K562 (cell line): ENCODE measurements around the gene AP3B1. TPM values are rescaled to one million over a fixed set of nuclear protein-coding genes. Genes with fewer than 3 reads are reported as not detected.

ENCODE experiments used
- ATAC-seq: fragments of 200-7000 bp; cut with Tn5 transposase; 3 replicates; pipeline ENCODE4 v1.9.1; 2020; ENCODE audit warnings: moderate library complexity
- BruUV-seq: library from RNA; stranded (reverse); fragments of 400-500 nt; replicated peaks from 2 replicates; lab custom pipeline; 2021; lab: Mats Ljungman, UMichigan
- CTCF ChIA-PET: fragments of 300-600 bp; formaldehyde crosslinking; extraction: SDS; loops from one replicate; lab custom pipeline; 2021; ENCODE audit warnings: low intra/inter-chr PET ratio; lab: Yijun Ruan, JAX
- POLR2A ChIA-PET: fragments of 300-600, 350-650 bp; sonication (Branson Sonifier 250); formaldehyde crosslinking; extraction: SDS; loops from one replicate; lab custom pipeline; 2021; ENCODE audit warnings: antibody characterized with exemption, inconsistent platforms; lab: Yijun Ruan, JAX
- DNase-seq, 4 experiments: peaks; one replicate each; pipeline versions ENCODE4 v3.0.0 to v3.0.0-alpha.2; 2011 to 2018; ENCODE audit warnings: low spot score in 3 of 4, mixed read lengths in 3 of 4; ENCODE audit errors: extremely low read depth in 1 of 4
- FAIRE-seq: peaks from 2 replicates; lab custom pipeline; 2011; peaks lifted over from hg19 to GRCh38; lab: Jason Lieb, UNC
- H2AFZ ChIP-seq: 2 replicates; pipeline ENCODE4 v1.6.0; 2011; ENCODE audit warnings: low read depth, low read length, control low read depth, inconsistent platforms
- H3K27ac ChIP-seq: fragments of 200-600 bp; 3 replicates; pipeline ENCODE4 v1.8.0; 2011; ENCODE audit warnings: low read depth, mild to moderate bottlenecking, control low read depth, inconsistent platforms, low read length, moderate library complexity, mixed read lengths; ENCODE audit errors: extremely low read depth
- H3K27me3 ChIP-seq, 2 experiments: fragments of 300-600 bp in 1 of 2; 2 replicates in 1 of 2; 3 replicates in 1 of 2; pipeline versions ENCODE4 v1.6.0 to v1.8.0; 2011; ENCODE audit warnings: inconsistent platforms in 2 of 2, low read length in 2 of 2, mild to moderate bottlenecking in 1 of 2, mixed read lengths in 1 of 2, moderate library complexity in 1 of 2; ENCODE audit not compliant: control insufficient read depth in 2 of 2, insufficient read depth in 2 of 2
- H3K36me3 ChIP-seq: fragments of 300-600 bp; 3 replicates; pipeline ENCODE4 v1.8.0; 2011; ENCODE audit warnings: mild to moderate bottlenecking, low read length, inconsistent platforms; ENCODE audit not compliant: control insufficient read depth, insufficient read depth
- H3K4me1 ChIP-seq, 2 experiments: fragments of 200-600 bp in 1 of 2; replicated peaks in 1 of 2; 2 replicates in 1 of 2; 3 replicates in 1 of 2; pipeline versions ENCODE4 v1.5.1 to v1.8.0; 2011; ENCODE audit warnings: inconsistent platforms in 2 of 2, low read length in 2 of 2, mild to moderate bottlenecking in 1 of 2, mixed read lengths in 1 of 2, moderate library complexity in 1 of 2; ENCODE audit not compliant: control insufficient read depth in 2 of 2, insufficient read depth in 2 of 2
- H3K4me2 ChIP-seq: 2 replicates; pipeline ENCODE4 v1.6.1; 2011; ENCODE audit warnings: low read length, control low read depth, inconsistent platforms, mixed read lengths; ENCODE audit not compliant: insufficient read depth
- H3K4me3 ChIP-seq: fragments of 200-600 bp; sonication (generic), shearing (Covaris generic); 2 replicates; pipeline ENCODE4 v1.5.1; 2016; ENCODE audit warnings: control low read depth, inconsistent platforms
- H3K79me2 ChIP-seq: fragments of 200-600 bp; 3 replicates; pipeline ENCODE4 v1.8.0; 2011; ENCODE audit warnings: low read length, inconsistent platforms; ENCODE audit not compliant: control insufficient read depth, insufficient read depth
- H3K9ac ChIP-seq, 2 experiments: 2 replicates each; pipeline versions ENCODE4 v1.6.0 to v1.6.1; 2011; ENCODE audit warnings: low read depth in 2 of 2, low read length in 2 of 2, control low read depth in 1 of 2, inconsistent platforms in 1 of 2, mild to moderate bottlenecking in 1 of 2, mixed read lengths in 1 of 2; ENCODE audit not compliant: insufficient read depth in 1 of 2
- H3K9me1 ChIP-seq: one replicate; pipeline ENCODE4 v1.6.0; 2011; ENCODE audit warnings: inconsistent platforms, mild to moderate bottlenecking, low read length, moderate library complexity; ENCODE audit not compliant: control insufficient read depth, insufficient read depth
- H3K9me3 ChIP-seq: replicated peaks from 2 replicates; pipeline ENCODE4 v1.5.1; 2011; ENCODE audit warnings: low read depth, low read length, inconsistent platforms; ENCODE audit not compliant: control insufficient read depth, insufficient read depth
- H4K20me1 ChIP-seq: replicated peaks from 2 replicates; pipeline ENCODE4 v1.6.1; 2011; ENCODE audit warnings: low read length, inconsistent platforms, mixed read lengths; ENCODE audit not compliant: control insufficient read depth, insufficient read depth
- HMG20B ChIP-seq: fragments of 250-450 bp; sonication (Bioruptor Pico); IDR thresholded peaks from 2 replicates; pipeline ENCODE4 v1.5.0; 2021; ENCODE audit warnings: mild to moderate bottlenecking
- NFRKB ChIP-seq: fragments of 450-650 bp; IDR thresholded peaks from 2 replicates; pipeline ENCODE4 v1.6.1; 2016; ENCODE audit warnings: low read depth
- POLR3G ChIP-seq: IDR thresholded peaks from 2 replicates; pipeline ENCODE4 v1.6.1; 2011; ENCODE audit not compliant: insufficient read length, insufficient replicate concordance; ENCODE audit errors: extremely low read depth
- RBM17 ChIP-seq: fragments of 200-400 bp; formaldehyde crosslinking; IDR thresholded peaks from 2 replicates; pipeline ENCODE4 v1.6.1; 2017; ENCODE audit warnings: low read depth, mild to moderate bottlenecking, low read length, borderline replicate concordance
- RFX5 ChIP-seq: IDR thresholded peaks from 2 replicates; pipeline ENCODE4 v1.6.1; 2011; ENCODE audit warnings: low read depth, mild to moderate bottlenecking, improper control_type of control experiment, low read length
- SAFB2 ChIP-seq: fragments of 200-400 bp; formaldehyde crosslinking; IDR thresholded peaks from 2 replicates; pipeline ENCODE4 v1.6.1; 2018; ENCODE audit warnings: borderline replicate concordance, low read length, low read depth, moderate library complexity; ENCODE audit not compliant: severe bottlenecking
- SIRT6 ChIP-seq: IDR thresholded peaks from one replicate; pipeline ENCODE4 v1.6.1; 2012; ENCODE audit warnings: low read depth, mild to moderate bottlenecking, control low read depth, inconsistent platforms, low read length, moderate library complexity
- SIX5 ChIP-seq, 2 experiments: IDR thresholded peaks; 2 replicates each; pipeline ENCODE4 v1.6.1; 2011; ENCODE audit warnings: low read length in 2 of 2, borderline replicate concordance in 1 of 2, low read depth in 1 of 2, mild to moderate bottlenecking in 1 of 2, moderate library complexity in 1 of 2; ENCODE audit not compliant: insufficient read depth in 1 of 2
- SMAD3 ChIP-seq: fragments of 450-650 bp; formaldehyde crosslinking; conservative IDR thresholded peaks from 2 replicates; pipeline ENCODE4 v1.4.0; 2020; ENCODE audit warnings: mild to moderate bottlenecking
- STAG1 ChIP-seq: sonication (generic); formaldehyde crosslinking; IDR thresholded peaks from 2 replicates; pipeline ENCODE4 v1.5.0; 2020; ENCODE audit warnings: missing genetic modification reagents, borderline replicate concordance
- YY1 ChIP-seq, 3 experiments: IDR thresholded peaks; 2 replicates each; pipeline ENCODE4 v1.6.1; 2011; ENCODE audit warnings: low read length in 2 of 3, mild to moderate bottlenecking in 2 of 3, moderate library complexity in 2 of 3, borderline replicate concordance in 1 of 3, control low read depth in 1 of 3, low read depth in 1 of 3; ENCODE audit not compliant: insufficient read depth in 3 of 3, insufficient replicate concordance in 2 of 3, control insufficient read depth in 1 of 3, insufficient read length in 1 of 3; ENCODE audit errors: extremely low read depth in 1 of 3
- WGBS: fragments of 100-300 bp; shearing (Covaris generic); methylation state at CpG from one replicate; pipeline ENCODE4 v1.1.6; 2016; ENCODE audit warnings: low coverage, mixed read lengths; ENCODE audit not compliant: insufficient coverage; ENCODE audit errors: missing lambda C conversion rate; 5-methylcytosine and 5-hydroxymethylcytosine counted together
- in situ Hi-C: fragments of 300-500 bp; cut with MboI; formaldehyde crosslinking; loops from 4 replicates; pipeline ENCODE4 v1.15.0; 2018; ENCODE audit warnings: inconsistent platforms, mixed read lengths
- intact Hi-C: fragments of 100-400 bp; cut with micrococcal nuclease; formaldehyde crosslinking; loops from 2 replicates; pipeline ENCODE4 v1.14.2; 2022
- polyA plus RNA-seq, 8 experiments: library from polyadenylated mRNA; depleted of rRNA in 4 of 8; stranded (reverse) in 5 of 8; unstranded in 3 of 8; fragments of >200 nt; fragmentation: Nextera tagmentation in 2 of 8; fragmentation: Illumina TruSeq in 1 of 8; extraction: Ambion mirVana in 2 of 8; extraction: Trizol in 1 of 8; gene quantifications; 2 replicates each; pipeline versions ENCODE4 v1.2.1 to v1.2.3, GENCODE V29; 2011 to 2014; ENCODE audit warnings: inconsistent platforms in 1 of 8, missing spikeins in 1 of 8
- total RNA-seq, 7 experiments: library from RNA; depleted of rRNA in 6 of 7; stranded (reverse); fragments of >200 nt in 6 of 7; fragmentation: Illumina TruSeq in 2 of 7; extraction: Trizol in 2 of 7; gene quantifications; 2 replicates each; pipeline versions ENCODE4 v1.2.1 to v1.2.3, GENCODE V29; 2011 to 2021; ENCODE audit warnings: low replicate concordance in 1 of 7
- TF ChIP-seq, protein P1 (sequence below), 2 experiments: IDR thresholded peaks; 2 replicates each; pipeline ENCODE4 v1.6.1; 2011; ENCODE audit warnings: borderline replicate concordance in 1 of 2, control low read depth in 1 of 2, low read depth in 1 of 2, low read length in 1 of 2, mild to moderate bottlenecking in 1 of 2, mixed read lengths in 1 of 2, moderate library complexity in 1 of 2; ENCODE audit not compliant: insufficient read depth in 1 of 2, insufficient read length in 1 of 2, poor library complexity in 1 of 2, severe bottlenecking in 1 of 2; ENCODE audit errors: extremely low read depth in 1 of 2
- TF ChIP-seq, protein P2 (sequence below): fragments of 450-650 bp; formaldehyde crosslinking; IDR thresholded peaks from 2 replicates; pipeline ENCODE4 v1.4.0; 2022; ENCODE audit warnings: mild to moderate bottlenecking, moderate library complexity
- TF ChIP-seq, protein P3 (sequence below): fragments of 250-450 bp; sonication (Bioruptor Pico); IDR thresholded peaks from 2 replicates; pipeline ENCODE4 v1.8.0; 2021; ENCODE audit warnings: moderate library complexity, mild to moderate bottlenecking, inconsistent platforms
- TF ChIP-seq, protein P4 (sequence below): fragments of 250-450 bp; sonication (Bioruptor Pico); IDR thresholded peaks from 2 replicates; pipeline ENCODE4 v1.8.0; 2021; ENCODE audit warnings: mild to moderate bottlenecking, moderate library complexity

Gene AP3B1
- total and polyA plus RNA-seq, 9 of the 15 experiments (the other 6 are each of a cell fraction or from before 2014, with no cell fraction given) = 21.1 to 61.8 (median 42.2) TPM

DNA sequence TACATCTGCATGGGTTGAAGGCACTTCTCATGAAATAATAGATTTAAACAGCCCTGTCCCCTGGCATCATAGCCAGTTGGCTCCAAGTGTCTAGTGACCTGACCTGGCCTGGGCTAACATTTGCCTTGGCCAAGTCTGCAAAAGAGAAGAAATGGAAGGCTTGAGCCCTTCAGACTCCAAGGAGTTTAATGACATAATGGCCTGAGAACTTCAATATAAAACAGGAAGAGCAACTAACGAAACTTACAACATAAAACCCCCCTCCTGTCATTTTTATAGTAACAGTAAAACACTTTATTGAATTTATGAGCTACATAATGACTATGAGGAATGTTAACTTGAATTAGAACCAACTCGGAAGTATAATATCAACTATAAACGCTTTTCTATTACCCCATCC lies 299.6 kb downstream of the AP3B1 start (continued):
- TF ChIP-seq NFRKB (no peak), SIX5 (IDR thresholded peaks at IDR 0.05; ENCODE audit: borderline replicate concordance in 1 of 2, insufficient read depth in 1 of 2, low read depth in 1 of 2, low read length in 2 of 2) (no peak)

DNA sequence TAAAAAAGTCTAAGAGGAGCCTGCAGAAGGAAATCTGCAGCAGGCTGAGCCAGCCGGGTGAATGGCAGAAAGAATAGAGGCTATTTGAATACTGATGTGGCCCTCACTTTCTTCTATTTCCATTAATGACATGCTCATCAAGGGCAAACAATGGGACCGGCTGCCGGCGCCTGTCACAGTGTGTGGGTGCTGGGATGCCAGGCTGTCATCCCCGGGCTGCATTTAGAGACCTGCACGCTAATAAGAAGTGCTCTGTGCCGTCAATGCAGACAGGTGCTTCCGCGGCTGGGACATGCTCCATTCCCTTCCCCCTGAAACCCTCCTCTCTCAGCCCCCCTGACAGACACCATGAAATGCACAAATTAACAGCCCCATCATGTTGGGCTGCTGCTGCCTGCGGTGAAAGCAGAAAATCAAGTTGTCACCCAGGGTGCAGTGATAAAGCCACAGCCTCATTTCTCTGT lies 300.6 kb downstream of the AP3B1 start:
- intact Hi-C loops = no loop called here
- Histone ChIP-seq H3K9me1 (no peaks in the 10 kb centered on the region), H3K4me2 (no peak overlapping the region), H3K27me3 (no peaks in the 10 kb centered on the region), H2AFZ (no peak overlapping the region), H3K9me3 (no peaks in the 10 kb centered on the region), H3K9ac (no peak overlapping the region), H3K36me3 (no peaks in the 10 kb centered on the region), H3K4me1 (peaks cover 0 to 3% of the 10 kb centered on the region in 2 experiments; a peak in 1 of 5 replicates), H3K4me3 (no peak overlapping the region), H3K27ac (no peak overlapping the region), H4K20me1 (no peaks in the 10 kb centered on the region), H3K79me2 (no peaks in the 10 kb centered on the region)
- POLR2A ChIA-PET = no interaction called here
- BruUV-seq = no TSS peak
- in situ Hi-C loops = no loop called here
- FAIRE-seq (no peak), ATAC-seq (no peak), DNase-seq (no peak)
- CTCF ChIA-PET = no interaction called here
- TF ChIP-seq, protein P1, sequence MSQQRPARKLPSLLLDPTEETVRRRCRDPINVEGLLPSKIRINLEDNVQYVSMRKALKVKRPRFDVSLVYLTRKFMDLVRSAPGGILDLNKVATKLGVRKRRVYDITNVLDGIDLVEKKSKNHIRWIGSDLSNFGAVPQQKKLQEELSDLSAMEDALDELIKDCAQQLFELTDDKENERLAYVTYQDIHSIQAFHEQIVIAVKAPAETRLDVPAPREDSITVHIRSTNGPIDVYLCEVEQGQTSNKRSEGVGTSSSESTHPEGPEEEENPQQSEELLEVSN (IDR thresholded peaks at IDR 0.05; ENCODE audit: borderline replicate concordance in 1 of 2, extremely low read depth in 1 of 2, insufficient read depth in 1 of 2, insufficient read length in 1 of 2, low read depth in 1 of 2, low read length in 1 of 2, poor library complexity in 1 of 2, severe bottlenecking in 1 of 2) = no peak
- TF ChIP-seq YY1 (IDR thresholded peaks at IDR 0.05; ENCODE audit: borderline replicate concordance in 1 of 3, control insufficient read depth in 1 of 3, extremely low read depth in 1 of 3, insufficient read depth in 3 of 3, insufficient read length in 1 of 3, insufficient replicate concordance in 2 of 3, low read depth in 1 of 3, low read length in 2 of 3) = no peak
- TF ChIP-seq, protein P2, sequence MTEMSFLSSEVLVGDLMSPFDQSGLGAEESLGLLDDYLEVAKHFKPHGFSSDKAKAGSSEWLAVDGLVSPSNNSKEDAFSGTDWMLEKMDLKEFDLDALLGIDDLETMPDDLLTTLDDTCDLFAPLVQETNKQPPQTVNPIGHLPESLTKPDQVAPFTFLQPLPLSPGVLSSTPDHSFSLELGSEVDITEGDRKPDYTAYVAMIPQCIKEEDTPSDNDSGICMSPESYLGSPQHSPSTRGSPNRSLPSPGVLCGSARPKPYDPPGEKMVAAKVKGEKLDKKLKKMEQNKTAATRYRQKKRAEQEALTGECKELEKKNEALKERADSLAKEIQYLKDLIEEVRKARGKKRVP (CRISPR knock-in tag) = no peak
- TF ChIP-seq, protein P3, sequence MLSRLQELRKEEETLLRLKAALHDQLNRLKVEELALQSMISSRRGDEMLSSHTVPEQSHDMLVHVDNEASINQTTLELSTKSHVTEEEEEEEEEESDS (CRISPR knock-in tag) = no peak
- no peak for TF ChIP-seq HMG20B
- no peak for TF ChIP-seq SAFB2
- TF ChIP-seq SMAD3 (CRISPR knock-in tag) = no peak
- no peak for TF ChIP-seq STAG1
- TF ChIP-seq, protein P4, sequence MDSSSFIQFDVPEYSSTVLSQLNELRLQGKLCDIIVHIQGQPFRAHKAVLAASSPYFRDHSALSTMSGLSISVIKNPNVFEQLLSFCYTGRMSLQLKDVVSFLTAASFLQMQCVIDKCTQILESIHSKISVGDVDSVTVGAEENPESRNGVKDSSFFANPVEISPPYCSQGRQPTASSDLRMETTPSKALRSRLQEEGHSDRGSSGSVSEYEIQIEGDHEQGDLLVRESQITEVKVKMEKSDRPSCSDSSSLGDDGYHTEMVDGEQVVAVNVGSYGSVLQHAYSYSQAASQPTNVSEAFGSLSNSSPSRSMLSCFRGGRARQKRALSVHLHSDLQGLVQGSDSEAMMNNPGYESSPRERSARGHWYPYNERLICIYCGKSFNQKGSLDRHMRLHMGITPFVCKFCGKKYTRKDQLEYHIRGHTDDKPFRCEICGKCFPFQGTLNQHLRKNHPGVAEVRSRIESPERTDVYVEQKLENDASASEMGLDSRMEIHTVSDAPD (CRISPR knock-in tag) = no peak
- TF ChIP-seq SIRT6 = no peak
- TF ChIP-seq RFX5 = no peak
- no peak for TF ChIP-seq RBM17
- no peak for TF ChIP-seq NFRKB
- no peak for TF ChIP-seq POLR3G
- WGBS = 88% methylated on average over 6 of the region's 10 CpGs
